GM12878 (cell line): Measurements from ENCODE around the gene CCSER1.

ENCODE experiments used
- CEBPB ChIP-seq, 2 experiments: fragments of 150-350 bp in 1 of 2; IDR thresholded peaks; 2 replicates each; pipeline ENCODE4 v1.6.1; 2012 to 2014; ENCODE audit warnings: low read depth in 2 of 2, low read length in 2 of 2, borderline replicate concordance in 1 of 2, inconsistent platforms in 1 of 2
- CHD4 ChIP-seq: fragments of 200-600 bp; sonication (generic); IDR thresholded peaks from 2 replicates; pipeline ENCODE4 v1.6.1; 2016; ENCODE audit warnings: mild to moderate bottlenecking
- EP300 ChIP-seq, 2 experiments: fragments of 150-350 bp in 1 of 2; IDR thresholded peaks; 2 replicates each; pipeline ENCODE4 v1.6.1; 2011 to 2012; ENCODE audit warnings: low read depth in 2 of 2, low read length in 2 of 2, borderline replicate concordance in 1 of 2, improper control_type of control experiment in 1 of 2, inconsistent platforms in 1 of 2; ENCODE audit not compliant: control insufficient read depth in 1 of 2
- ESRRA ChIP-seq: IDR thresholded peaks from 2 replicates; pipeline ENCODE4 v1.6.1; 2012; ENCODE audit warnings: mild to moderate bottlenecking, low read length, improper control_type of control experiment
- FOS ChIP-seq: IDR thresholded peaks from 3 replicates; pipeline ENCODE4 v1.6.1; 2011; ENCODE audit warnings: borderline replicate concordance; ENCODE audit not compliant: insufficient read length; ENCODE audit errors: extremely low read depth
- FOXM1 ChIP-seq: IDR thresholded peaks from 2 replicates; pipeline ENCODE4 v1.6.1; 2012; ENCODE audit warnings: low read depth, mild to moderate bottlenecking, inconsistent platforms, low read length, moderate library complexity
- GABPA ChIP-seq: IDR thresholded peaks from 2 replicates; pipeline ENCODE4 v1.6.1; 2014; ENCODE audit warnings: antibody characterized with exemption, low read depth, mild to moderate bottlenecking, inconsistent platforms
- MLLT1 ChIP-seq: fragments of 450-650 bp; IDR thresholded peaks from 2 replicates; pipeline ENCODE4 v1.6.1; 2016; ENCODE audit warnings: mild to moderate bottlenecking
- NFYB ChIP-seq: IDR thresholded peaks from 2 replicates; pipeline ENCODE4 v1.6.1; 2011; ENCODE audit warnings: low read depth, mild to moderate bottlenecking, low read length, improper control_type of control experiment, moderate library complexity; ENCODE audit not compliant: insufficient read depth
- POLR2A ChIP-seq: IDR thresholded peaks from 2 replicates; pipeline ENCODE4 v1.6.1; 2011; ENCODE audit warnings: low read depth, mild to moderate bottlenecking, low read length
- POLR2AphosphoS5 ChIP-seq: IDR thresholded peaks from 2 replicates; pipeline ENCODE4 v1.6.1; 2011; ENCODE audit warnings: mild to moderate bottlenecking, low read length, inconsistent platforms
- SKIL ChIP-seq: fragments of 450-650 bp; IDR thresholded peaks from 2 replicates; pipeline ENCODE4 v1.6.1; 2017; ENCODE audit warnings: mild to moderate bottlenecking, low read depth, inconsistent platforms; ENCODE audit not compliant: poor library complexity, severe bottlenecking
- TF ChIP-seq, protein P1 (sequence below), 3 experiments: IDR thresholded peaks in 2 of 3; conservative IDR thresholded peaks in 1 of 3; 2 replicates each; pipeline ENCODE4 v1.5.1; 2011; ENCODE audit warnings: low read depth in 3 of 3, low read length in 3 of 3, mild to moderate bottlenecking in 3 of 3, control low read depth in 2 of 3, moderate library complexity in 2 of 3, inconsistent platforms in 1 of 3, mixed read lengths in 1 of 3; ENCODE audit not compliant: control insufficient read depth in 2 of 3, insufficient read depth in 1 of 3; ENCODE audit errors: extremely low read depth in 1 of 3

DNA sequence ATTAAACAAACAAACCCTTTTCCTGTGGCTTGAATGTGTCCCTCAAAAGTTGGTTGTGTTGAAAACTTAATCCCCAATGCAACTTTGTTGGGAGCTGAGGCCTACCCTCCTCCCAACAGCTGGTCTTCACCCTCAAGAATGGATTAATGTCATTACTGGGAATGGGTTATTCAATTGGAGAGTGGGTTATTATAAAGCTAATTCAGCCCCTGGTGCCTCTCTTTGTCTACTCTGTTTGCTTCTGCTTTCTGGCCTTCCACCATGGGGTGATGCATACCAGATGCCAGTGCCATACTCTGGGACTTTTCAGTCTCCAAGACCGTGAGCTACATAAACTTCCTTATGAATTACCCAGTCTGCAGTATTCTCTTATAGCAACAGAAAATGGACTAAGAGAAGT lies 706.5 kb downstream of the CCSER1 start:
- TF ChIP-seq CHD4 (no peak), MLLT1 (no peak), POLR2A (no peak), POLR2AphosphoS5 (no peak), SKIL (no peak), GABPA (no peak), CEBPB (IDR thresholded peaks at IDR 0.05; ENCODE audit: borderline replicate concordance in 1 of 2, low read depth in 2 of 2, low read length in 2 of 2) (no peak), NFYB (no peak), ESRRA (no peak), EP300 (IDR thresholded peaks at IDR 0.05; ENCODE audit: borderline replicate concordance in 1 of 2, control insufficient read depth in 1 of 2, low read depth in 2 of 2, low read length in 2 of 2) (no peak), FOXM1 (no peak), FOS (no peak)
- TF ChIP-seq, protein P1, sequence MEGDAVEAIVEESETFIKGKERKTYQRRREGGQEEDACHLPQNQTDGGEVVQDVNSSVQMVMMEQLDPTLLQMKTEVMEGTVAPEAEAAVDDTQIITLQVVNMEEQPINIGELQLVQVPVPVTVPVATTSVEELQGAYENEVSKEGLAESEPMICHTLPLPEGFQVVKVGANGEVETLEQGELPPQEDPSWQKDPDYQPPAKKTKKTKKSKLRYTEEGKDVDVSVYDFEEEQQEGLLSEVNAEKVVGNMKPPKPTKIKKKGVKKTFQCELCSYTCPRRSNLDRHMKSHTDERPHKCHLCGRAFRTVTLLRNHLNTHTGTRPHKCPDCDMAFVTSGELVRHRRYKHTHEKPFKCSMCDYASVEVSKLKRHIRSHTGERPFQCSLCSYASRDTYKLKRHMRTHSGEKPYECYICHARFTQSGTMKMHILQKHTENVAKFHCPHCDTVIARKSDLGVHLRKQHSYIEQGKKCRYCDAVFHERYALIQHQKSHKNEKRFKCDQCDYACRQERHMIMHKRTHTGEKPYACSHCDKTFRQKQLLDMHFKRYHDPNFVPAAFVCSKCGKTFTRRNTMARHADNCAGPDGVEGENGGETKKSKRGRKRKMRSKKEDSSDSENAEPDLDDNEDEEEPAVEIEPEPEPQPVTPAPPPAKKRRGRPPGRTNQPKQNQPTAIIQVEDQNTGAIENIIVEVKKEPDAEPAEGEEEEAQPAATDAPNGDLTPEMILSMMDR (IDR thresholded peaks at IDR 0.05 in 2 of 3, conservative IDR thresholded peaks at IDR 0.05 in 1 of 3; ENCODE audit: control insufficient read depth in 2 of 3, extremely low read depth in 1 of 3, insufficient read depth in 1 of 3, low read depth in 3 of 3, low read length in 3 of 3), result no peak
